Caco-2 (cell line): ENCODE data around the gene TBL1Y. TPM values are rescaled to one million over a fixed set of nuclear protein-coding genes. Genes with fewer than 3 reads are reported as not detected.

Source experiments
- BruUV-seq: library from RNA; stranded (reverse); fragments of 400-500 nt; replicated peaks from 2 replicates; lab custom pipeline; 2021; lab: Mats Ljungman, UMichigan
- CTCF ChIA-PET: fragments of 300-600 bp; sonication (Branson Sonifier 250); formaldehyde crosslinking; loops from one replicate; lab custom pipeline; 2022; ENCODE audit warnings: antibody characterized with exemption; lab: Charles Lee
- POLR2A ChIA-PET: fragments of 300-600 bp; sonication (Branson Sonifier 250); formaldehyde crosslinking; loops from one replicate; lab custom pipeline; 2022; ENCODE audit warnings: antibody characterized with exemption; lab: Charles Lee
- DNase-seq, 2 experiments: peaks; one replicate each; pipeline versions ENCODE4 v3.0.0 to v3.0.0-alpha.2; 2020 to 2022
- H3K27me3 ChIP-seq: replicated peaks from 2 replicates; pipeline ENCODE4 v1.6.0; 2011; ENCODE audit warnings: low read length; ENCODE audit not compliant: control insufficient read depth, insufficient read depth
- H3K36me3 ChIP-seq: 2 replicates; pipeline ENCODE4 v1.5.1; 2011; ENCODE audit warnings: low read length; ENCODE audit not compliant: control insufficient read depth, insufficient read depth
- H3K4me1 ChIP-seq: fragments of 250-450 bp; sonication (Bioruptor Pico); 2 replicates; pipeline ENCODE4 v1.5.1; 2020; ENCODE audit warnings: mild to moderate bottlenecking
- H3K4me3 ChIP-seq: 2 replicates; pipeline ENCODE4 v1.5.1; 2011; ENCODE audit warnings: low read depth, mild to moderate bottlenecking, control low read depth, low read length
- H3K9me3 ChIP-seq: fragments of 250-450 bp; sonication (Bioruptor Pico); 2 replicates; pipeline ENCODE4 v1.5.1; 2020; ENCODE audit warnings: mild to moderate bottlenecking, moderate library complexity
- H3K27ac Mint-ChIP-seq: one replicate; pipeline ENCODE4 v1.8.0; 2022; ENCODE audit warnings: mixed read lengths; ENCODE audit not compliant: unreplicated experiment
- H3K27me3 Mint-ChIP-seq: one replicate; pipeline ENCODE4 v1.8.0; 2022; ENCODE audit warnings: mixed read lengths; ENCODE audit not compliant: insufficient read depth, unreplicated experiment
- H3K36me3 Mint-ChIP-seq: one replicate; pipeline ENCODE4 v1.8.0; 2022; ENCODE audit warnings: mild to moderate bottlenecking, mixed read lengths; ENCODE audit not compliant: insufficient read depth, unreplicated experiment
- H3K4me1 Mint-ChIP-seq: one replicate; pipeline ENCODE4 v1.8.0; 2022; ENCODE audit warnings: low read depth, mixed read lengths; ENCODE audit not compliant: unreplicated experiment
- H3K4me3 Mint-ChIP-seq: one replicate; pipeline ENCODE4 v1.8.0; 2022; ENCODE audit warnings: mild to moderate bottlenecking, moderate library complexity, mixed read lengths; ENCODE audit not compliant: unreplicated experiment
- H3K9me3 Mint-ChIP-seq: one replicate; pipeline ENCODE4 v1.8.0; 2022; ENCODE audit warnings: mixed read lengths; ENCODE audit not compliant: unreplicated experiment
- intact Hi-C: fragments of 100-400 bp; cut with micrococcal nuclease; formaldehyde crosslinking; loops from one replicate; pipeline ENCODE4 v1.10.0; 2022; ENCODE audit not compliant: unreplicated experiment
- total RNA-seq: library from RNA; stranded (reverse); gene quantifications from 2 replicates; pipeline ENCODE4 v1.2.3, GENCODE V29; 2022
- TF ChIP-seq, protein P1 (sequence below), 2 experiments: fragments of 200-600 bp in 1 of 2; IDR thresholded peaks; 1 replicate in 1 of 2; 2 replicates in 1 of 2; pipeline versions ENCODE4 v1.5.1 to v1.8.0; 2011 to 2022; ENCODE audit warnings: antibody characterized with exemption in 1 of 2, control low read depth in 1 of 2, inconsistent platforms in 1 of 2, low read depth in 1 of 2, low read length in 1 of 2, mild to moderate bottlenecking in 1 of 2, moderate library complexity in 1 of 2; ENCODE audit not compliant: insufficient read depth in 1 of 2, severe bottlenecking in 1 of 2, unreplicated experiment in 1 of 2

TBL1Y gene
- total RNA-seq, 1 experiment from 2014 or later, result not detected

DNA sequence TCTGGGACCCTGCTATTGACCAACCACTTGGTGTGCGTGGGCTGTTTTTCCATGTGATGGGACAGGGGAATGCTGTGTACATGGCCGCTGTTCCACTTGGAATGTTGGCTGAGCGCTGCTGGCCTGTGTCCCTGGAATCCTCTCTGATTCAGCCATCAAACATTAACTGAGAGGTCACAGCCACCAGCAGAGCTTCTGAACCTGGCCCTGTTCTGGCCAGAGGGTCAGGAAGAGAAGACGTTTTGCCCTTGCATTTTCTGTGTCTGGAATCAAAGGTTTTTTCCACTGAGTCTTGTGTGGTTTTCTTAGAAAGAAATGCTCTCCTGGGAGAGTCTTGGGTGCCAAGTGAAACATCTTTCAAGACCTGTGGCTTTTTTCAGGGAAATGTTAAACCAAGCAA is 85.5 kb downstream of the TBL1Y start:
- no peaks in the 10 kb centered on the region for H3K27me3 Mint-ChIP-seq
- ChIA-PET CTCF (no interaction called here), POLR2A (no interaction called here)
- H3K27me3 ChIP-seq, result no peaks in the 10 kb centered on the region
- no peaks in the 10 kb centered on the region for H3K36me3 ChIP-seq
- no peaks in the 10 kb centered on the region for H3K9me3 ChIP-seq
- no peaks in the 10 kb centered on the region for H3K4me1 Mint-ChIP-seq
- H3K4me3 ChIP-seq, result no peak overlapping the region
- no peak overlapping the region for H3K27ac Mint-ChIP-seq
- intact Hi-C loops, result no loop called here
- no peak overlapping the region for H3K4me3 Mint-ChIP-seq
- TF ChIP-seq, protein P1, sequence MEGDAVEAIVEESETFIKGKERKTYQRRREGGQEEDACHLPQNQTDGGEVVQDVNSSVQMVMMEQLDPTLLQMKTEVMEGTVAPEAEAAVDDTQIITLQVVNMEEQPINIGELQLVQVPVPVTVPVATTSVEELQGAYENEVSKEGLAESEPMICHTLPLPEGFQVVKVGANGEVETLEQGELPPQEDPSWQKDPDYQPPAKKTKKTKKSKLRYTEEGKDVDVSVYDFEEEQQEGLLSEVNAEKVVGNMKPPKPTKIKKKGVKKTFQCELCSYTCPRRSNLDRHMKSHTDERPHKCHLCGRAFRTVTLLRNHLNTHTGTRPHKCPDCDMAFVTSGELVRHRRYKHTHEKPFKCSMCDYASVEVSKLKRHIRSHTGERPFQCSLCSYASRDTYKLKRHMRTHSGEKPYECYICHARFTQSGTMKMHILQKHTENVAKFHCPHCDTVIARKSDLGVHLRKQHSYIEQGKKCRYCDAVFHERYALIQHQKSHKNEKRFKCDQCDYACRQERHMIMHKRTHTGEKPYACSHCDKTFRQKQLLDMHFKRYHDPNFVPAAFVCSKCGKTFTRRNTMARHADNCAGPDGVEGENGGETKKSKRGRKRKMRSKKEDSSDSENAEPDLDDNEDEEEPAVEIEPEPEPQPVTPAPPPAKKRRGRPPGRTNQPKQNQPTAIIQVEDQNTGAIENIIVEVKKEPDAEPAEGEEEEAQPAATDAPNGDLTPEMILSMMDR (IDR thresholded peaks at IDR 0.05; ENCODE audit: insufficient read depth in 1 of 2, low read depth in 1 of 2, low read length in 1 of 2, severe bottlenecking in 1 of 2, unreplicated experiment in 1 of 2), result no peak
- DNase-seq, result no peak
- no peaks in the 10 kb centered on the region for H3K4me1 ChIP-seq
- BruUV-seq, result no TSS peak
- H3K36me3 Mint-ChIP-seq, result no peaks in the 10 kb centered on the region
- H3K9me3 Mint-ChIP-seq, result no peaks in the 10 kb centered on the region

DNA sequence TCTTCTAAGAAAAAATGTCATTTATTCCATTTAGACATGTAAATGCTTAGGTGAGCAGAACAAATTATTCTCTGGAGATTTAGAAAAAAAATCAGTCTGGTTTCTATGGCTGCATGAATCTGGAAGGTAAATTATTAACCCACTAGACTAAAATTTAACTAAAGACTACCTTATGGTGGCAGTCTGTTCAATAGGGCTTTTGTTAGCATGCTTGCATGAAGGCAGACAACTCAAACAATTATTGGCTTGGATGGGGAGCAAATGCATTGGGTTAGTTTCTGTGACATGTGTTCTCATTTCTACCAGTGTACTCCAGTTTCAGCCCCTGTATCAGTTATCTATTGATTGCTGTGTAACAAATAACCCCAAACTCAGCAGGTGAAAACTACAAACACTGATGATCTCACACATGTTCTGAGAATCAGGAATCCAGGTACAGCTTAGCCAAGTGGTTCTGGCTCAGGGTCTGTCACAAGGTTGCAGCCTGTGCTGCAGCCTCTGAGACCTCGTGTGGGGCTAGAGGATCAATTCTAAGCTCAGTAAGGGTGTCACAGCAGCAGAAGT is 87.1 kb downstream of the TBL1Y start:
- H3K9me3 Mint-ChIP-seq, result no peaks in the 10 kb centered on the region
- H3K4me3 ChIP-seq, result no peak overlapping the region
- H3K27me3 Mint-ChIP-seq, result no peaks in the 10 kb centered on the region
- H3K4me1 Mint-ChIP-seq, result no peaks in the 10 kb centered on the region
- POLR2A ChIA-PET, result no interaction called here
- H3K9me3 ChIP-seq, result no peaks in the 10 kb centered on the region
- no peaks in the 10 kb centered on the region for H3K36me3 Mint-ChIP-seq
- no peak overlapping the region for H3K27ac Mint-ChIP-seq
- H3K4me3 Mint-ChIP-seq, result no peak overlapping the region
- H3K36me3 ChIP-seq, result no peaks in the 10 kb centered on the region
- CTCF ChIA-PET, result no interaction called here
- TF ChIP-seq, protein P1 (IDR thresholded peaks at IDR 0.05; ENCODE audit: insufficient read depth in 1 of 2, low read depth in 1 of 2, low read length in 1 of 2, severe bottlenecking in 1 of 2, unreplicated experiment in 1 of 2), result no peak
- no peaks in the 10 kb centered on the region for H3K27me3 ChIP-seq
- BruUV-seq, result no TSS peak
- H3K4me1 ChIP-seq, result no peaks in the 10 kb centered on the region
- intact Hi-C loops, result no loop called here
- DNase-seq, result no peak

DNA sequence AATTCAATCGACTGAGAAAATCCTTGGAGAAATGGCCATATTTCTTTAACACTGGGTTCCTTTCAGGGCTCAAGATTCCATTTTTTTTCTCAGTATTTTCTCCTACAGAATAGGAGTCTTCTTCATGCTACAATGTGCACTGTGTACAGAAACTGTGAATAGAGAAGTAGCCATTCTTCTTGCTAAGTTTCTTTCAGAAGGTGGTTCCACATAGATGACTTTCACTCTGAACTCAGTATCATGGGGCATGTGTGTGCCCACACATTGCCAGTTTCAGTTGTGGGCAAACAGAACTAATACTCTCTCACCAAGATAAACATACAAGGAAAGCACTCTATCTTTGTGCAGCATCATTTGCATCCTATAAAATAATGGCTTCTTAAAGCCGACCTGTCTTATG is 89.4 kb downstream of the TBL1Y start:
- H3K27me3 Mint-ChIP-seq, result no peaks in the 10 kb centered on the region
- TF ChIP-seq, protein P1 (IDR thresholded peaks at IDR 0.05; ENCODE audit: insufficient read depth in 1 of 2, low read depth in 1 of 2, low read length in 1 of 2, severe bottlenecking in 1 of 2, unreplicated experiment in 1 of 2), result no peak
- no TSS peak for BruUV-seq

More for the DNA sequence above, 89.4 kb downstream of the TBL1Y start:
- intact Hi-C loops, result no loop called here
- no peak overlapping the region for H3K4me3 Mint-ChIP-seq
- H3K4me1 ChIP-seq, result no peaks in the 10 kb centered on the region
- DNase-seq, result no peak
- no peaks in the 10 kb centered on the region for H3K27me3 ChIP-seq
- POLR2A ChIA-PET, result no interaction called here
- no peaks in the 10 kb centered on the region for H3K9me3 ChIP-seq
- no peaks in the 10 kb centered on the region for H3K4me1 Mint-ChIP-seq
- no peaks in the 10 kb centered on the region for H3K36me3 ChIP-seq
- no peaks in the 10 kb centered on the region for H3K9me3 Mint-ChIP-seq
- no peak overlapping the region for H3K27ac Mint-ChIP-seq
- no peaks in the 10 kb centered on the region for H3K36me3 Mint-ChIP-seq
- CTCF ChIA-PET, result no interaction called here
- no peak overlapping the region for H3K4me3 ChIP-seq
